HG03095 (cell line): Measurements from ENCODE around the gene PDGFC.

Source experiments
- ATAC-seq: cut with Tn5 transposase; IDR thresholded peaks from one replicate; pipeline ENCODE4 v1.9.1; 2021; ENCODE audit warnings: moderate library complexity; ENCODE audit not compliant: unreplicated experiment

Gene PDGFC

GRCh38 chr4:156790866-156791265 lies 180.7 kb downstream of the PDGFC start:
- ATAC-seq: no peak

GRCh38 chr4:156788782-156789181 lies 182.8 kb downstream of the PDGFC start:
- ATAC-seq: no peak

- ATAC-seq: no peak
These were observed 184.9 kb downstream of the PDGFC start for GRCh38 chr4:156786713-156787112.

GRCh38 chr4:156784970-156785369 lies 186.6 kb downstream of the PDGFC start:
- no peak for ATAC-seq

- no peak for ATAC-seq
These were observed 187.6 kb downstream of the PDGFC start for GRCh38 chr4:156783966-156784365.

- no peak for ATAC-seq
These were observed 189.1 kb downstream of the PDGFC start for GRCh38 chr4:156782491-156782890.

GRCh38 chr4:156781852-156782251 lies 189.7 kb downstream of the PDGFC start:
- ATAC-seq: no peak

- no peak for ATAC-seq
These were observed 191.8 kb downstream of the PDGFC start for GRCh38 chr4:156779774-156780173.

GRCh38 chr4:156779042-156779441 lies 192.6 kb downstream of the PDGFC start:
- no peak for ATAC-seq

GRCh38 chr4:156778606-156779005 lies 193.0 kb downstream of the PDGFC start:
- no peak for ATAC-seq

GRCh38 chr4:156778093-156778492 lies 193.5 kb downstream of the PDGFC start:
- no peak for ATAC-seq

- ATAC-seq: no peak
These were observed 195.8 kb downstream of the PDGFC start for GRCh38 chr4:156775813-156776212.

- ATAC-seq: no peak
These were observed 197.2 kb downstream of the PDGFC start for GRCh38 chr4:156774422-156774821.

- no peak for ATAC-seq
These were observed 197.8 kb downstream of the PDGFC start for GRCh38 chr4:156773648-156774357.

GRCh38 chr4:156771171-156771837 lies 200.3 kb downstream of the PDGFC start:
- no peak for ATAC-seq

- no peak for ATAC-seq
These were observed 201.5 kb downstream of the PDGFC start for GRCh38 chr4:156770140-156770539.

- ATAC-seq: no peak
These were observed 203.6 kb downstream of the PDGFC start for GRCh38 chr4:156767911-156768415.

GRCh38 chr4:156766846-156767245 lies 204.8 kb downstream of the PDGFC start:
- ATAC-seq: no peak

- ATAC-seq: no peak
These were observed 206.3 kb downstream of the PDGFC start for GRCh38 chr4:156765277-156765676.

GRCh38 chr4:156764846-156765245 lies 206.8 kb downstream of the PDGFC start:
- ATAC-seq: no peak

GRCh38 chr4:156764145-156764544 lies 207.5 kb downstream of the PDGFC start:
- no peak for ATAC-seq

GRCh38 chr4:156763511-156763910 lies 208.1 kb downstream of the PDGFC start:
- no peak for ATAC-seq
